ENCODE measurements around the gene CDH13. TPM values are rescaled to one million over a fixed set of nuclear protein-coding genes. Genes with fewer than 3 reads are reported as not detected.
A peak's percentile ranks its signal among the peaks of the same experiment; 100 is the strongest.

Gene CDH13
- total RNA-seq, 4 donors from 2014 or later = 3.4 to 14.8 (median 6.5) TPM

- intact Hi-C loops (cut with DNase I) = loop anchor here (10.0 kb wide), 2 partner anchors 91 to 109 kb away; partner anchors contain the start of gene HSBP1
- Histone ChIP-seq H3K27ac (peak overlapping the region; percentile 93 to 99 (median 98)), H3K4me1 (peaks cover 17 to 46% of the 10 kb centered on the region in 2 donors), H3K36me3 (no peaks in the 10 kb centered on the region), H3K4me3 (replicated peaks in 1 of 3) (no peak overlapping the region), H3K9me3 (no peaks in the 10 kb centered on the region), H3K27me3 (no peaks in the 10 kb centered on the region)
- WGBS, 2 donors = 50 to 63% methylated on average over 4 of the region's 4 CpGs
- DNase-seq = peak; percentile 61 to 81
- TF ChIP-seq CTCF (IDR thresholded peaks at IDR 0.05) (no peak), POLR2A (IDR thresholded peaks at IDR 0.05) (peak in 1 of 2 donors; percentile 46)
Measured at GRCh38 chr16:83713597-83713996, 1086.8 kb downstream of the CDH13 start.

- no peaks in the 10 kb centered on the region for H3K9me3 ChIP-seq
- H3K27ac ChIP-seq = peak overlapping the region; percentile 93 to 99 (median 98)
- no peak overlapping the region for H3K4me3 ChIP-seq (replicated peaks in 1 of 3)
- WGBS, 2 donors = 38 to 41% methylated on average over 4 of the region's 4 CpGs
- TF ChIP-seq CTCF (IDR thresholded peaks at IDR 0.05) (no peak), POLR2A (IDR thresholded peaks at IDR 0.05) (no peak)
- DNase-seq = peak; percentile 59 to 65
- H3K36me3 ChIP-seq = no peaks in the 10 kb centered on the region
- peaks cover 17 to 46% of the 10 kb centered on the region in 2 donors for H3K4me1 ChIP-seq
- intact Hi-C loops (cut with DNase I) = loop anchor here (10.0 kb wide), 2 partner anchors 91 to 109 kb away; partner anchors contain the start of gene HSBP1
- H3K27me3 ChIP-seq = no peaks in the 10 kb centered on the region
Measured at GRCh38 chr16:83714286-83714685, 1087.5 kb downstream of the CDH13 start.

GRCh38 chr16:83715217-83715920 is 1088.6 kb downstream of the CDH13 start:
- peak in 2 of 6 experiments; percentile 18 to 31 for TF ChIP-seq CTCF (IDR thresholded peaks at IDR 0.05)
- peak in 1 of 2 donors; percentile 22 for TF ChIP-seq POLR2A (IDR thresholded peaks at IDR 0.05)
- peak overlapping the region; percentile 93 to 99 (median 98) for H3K27ac ChIP-seq
- H3K9me3 ChIP-seq = no peaks in the 10 kb centered on the region
- DNase-seq = peak; percentile 89 to 92
- peaks cover 20 to 47% of the 10 kb centered on the region in 2 donors for H3K4me1 ChIP-seq
- no peak overlapping the region for H3K4me3 ChIP-seq (replicated peaks in 1 of 3)
- no peaks in the 10 kb centered on the region for H3K27me3 ChIP-seq
- intact Hi-C loops (cut with DNase I) = loop anchor here (10.0 kb wide), 2 partner anchors 89 to 111 kb away; partner anchors contain the start of gene HSBP1
- H3K36me3 ChIP-seq = no peaks in the 10 kb centered on the region
- WGBS, 2 donors = 22 to 32% methylated on average over 14 of the region's 14 CpGs

GRCh38 chr16:83717308-83717707 is 1090.5 kb downstream of the CDH13 start:
- no peak overlapping the region for H3K4me3 ChIP-seq (replicated peaks in 1 of 3)
- H3K9me3 ChIP-seq = no peaks in the 10 kb centered on the region
- intact Hi-C loops (cut with DNase I) = loop anchor here (10.0 kb wide), 2 partner anchors 87 to 113 kb away; partner anchors contain the start of gene HSBP1
- peaks cover 36 to 66% of the 10 kb centered on the region in 2 donors for H3K4me1 ChIP-seq
- 88 to 89% methylated on average over 7 of the region's 7 CpGs for WGBS, 2 donors
- TF ChIP-seq POLR2A (IDR thresholded peaks at IDR 0.05) (no peak), CTCF (IDR thresholded peaks at IDR 0.05) (no peak)
- DNase-seq = no peak
- H3K27me3 ChIP-seq = no peaks in the 10 kb centered on the region
- H3K27ac ChIP-seq = peak overlapping the region; percentile 90 to 99 (median 93)
- no peaks in the 10 kb centered on the region for H3K36me3 ChIP-seq

- TF ChIP-seq CTCF (IDR thresholded peaks at IDR 0.05) (no peak), POLR2A (IDR thresholded peaks at IDR 0.05) (no peak)
- intact Hi-C loops (cut with DNase I) = loop anchor here (10.0 kb wide), 2 partner anchors 87 to 113 kb away; partner anchors contain the start of gene HSBP1
- no peak overlapping the region for H3K4me3 ChIP-seq (replicated peaks in 1 of 3)
- H3K27me3 ChIP-seq = no peaks in the 10 kb centered on the region
- peak overlapping the region in 1 of 3 donors; percentile 99 for H3K27ac ChIP-seq
- WGBS, 2 donors = 56 to 78% methylated on average over 4 of the region's 4 CpGs
- no peak for DNase-seq
- peaks cover 36 to 66% of the 10 kb centered on the region in 2 donors for H3K4me1 ChIP-seq
- H3K9me3 ChIP-seq = no peaks in the 10 kb centered on the region
- no peaks in the 10 kb centered on the region for H3K36me3 ChIP-seq
Measured at GRCh38 chr16:83717814-83718213, 1091.0 kb downstream of the CDH13 start.

All from thyroid gland (tissue), 4 donors.